Activated CD4-positive, alpha-beta T cell treated with anti-CD3 and anti-CD28 coated beads, Interleukin-2, amount 50 U/mL, for 16 hours (primary cell): ENCODE measurements around the gene TBC1D3E.
"Not testable (repeated sequence)": the region's sequence is repeated elsewhere in the genome, so short reads cannot be mapped to it uniquely, and the experiment has no call there.

Experiments used
- DNase-seq: peaks from one replicate; pipeline ENCODE4 v3.0.0-alpha.2; 2020

The TBC1D3E gene

GRCh38 chr17:38127651-38128050, at the start of gene TBC1D3E:
TBC1D3E (plus strand) TSS chr17:38127951; CDS start chr17:38129496, 1,545 bp downstream.
- DNase-seq = not testable (repeated sequence)

GRCh38 chr17:38087344-38087743, 40.4 kb upstream of the TBC1D3E start:
- not testable (repeated sequence) for DNase-seq

GRCh38 chr17:38088120-38088519, 39.6 kb upstream of the TBC1D3E start:
- DNase-seq = not testable (repeated sequence)

DNA sequence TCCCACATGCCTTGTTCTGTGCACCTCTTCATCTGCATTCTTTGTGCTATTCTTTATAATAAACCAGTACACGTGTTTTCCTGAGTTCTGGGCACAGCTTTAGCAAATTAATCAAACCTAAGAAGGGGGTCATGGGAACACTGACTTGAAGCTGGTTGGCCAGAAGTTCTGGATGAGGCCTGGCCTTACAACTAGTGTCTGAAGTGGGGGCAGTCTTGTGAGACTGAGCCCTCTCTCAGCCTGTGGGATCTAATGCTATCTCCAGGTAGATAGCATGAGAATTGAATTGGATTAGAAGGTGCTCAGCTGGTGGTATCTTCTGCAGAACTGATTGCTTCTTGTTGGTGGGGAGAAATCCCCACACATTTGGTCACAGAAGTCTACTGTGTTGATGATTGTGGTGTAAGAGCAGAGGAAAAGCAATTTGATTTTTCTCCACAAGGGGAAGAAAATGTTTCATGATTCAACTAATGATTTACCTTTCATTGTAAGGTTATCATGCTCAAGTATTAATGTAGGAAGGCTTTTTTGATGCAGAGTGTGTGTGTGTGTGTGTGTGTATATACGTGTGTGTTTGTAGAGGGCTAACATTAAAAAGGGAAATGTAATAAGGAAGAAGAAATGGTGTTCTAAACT, 33.6 kb upstream of the TBC1D3E start:
- not testable (repeated sequence) for DNase-seq

DNA sequence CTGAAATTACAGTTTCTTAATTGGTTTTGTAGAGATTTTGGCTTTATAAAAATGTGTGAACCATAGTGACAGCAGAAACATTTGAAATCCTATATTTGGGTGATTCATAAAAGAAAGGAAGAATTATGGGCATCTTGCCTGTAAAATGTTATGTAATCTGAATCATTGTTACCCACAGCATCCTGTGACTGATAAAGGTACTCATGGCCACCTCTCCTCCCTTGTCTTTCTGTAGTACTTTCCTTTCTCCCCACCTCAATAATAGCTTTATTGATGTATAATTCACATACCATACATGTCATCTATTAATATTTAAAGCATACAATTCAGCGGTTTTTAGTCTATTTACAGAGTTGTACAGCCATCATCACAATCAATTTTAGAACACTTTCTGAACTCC, 28.5 kb upstream of the TBC1D3E start:
- not testable (repeated sequence) for DNase-seq

DNA sequence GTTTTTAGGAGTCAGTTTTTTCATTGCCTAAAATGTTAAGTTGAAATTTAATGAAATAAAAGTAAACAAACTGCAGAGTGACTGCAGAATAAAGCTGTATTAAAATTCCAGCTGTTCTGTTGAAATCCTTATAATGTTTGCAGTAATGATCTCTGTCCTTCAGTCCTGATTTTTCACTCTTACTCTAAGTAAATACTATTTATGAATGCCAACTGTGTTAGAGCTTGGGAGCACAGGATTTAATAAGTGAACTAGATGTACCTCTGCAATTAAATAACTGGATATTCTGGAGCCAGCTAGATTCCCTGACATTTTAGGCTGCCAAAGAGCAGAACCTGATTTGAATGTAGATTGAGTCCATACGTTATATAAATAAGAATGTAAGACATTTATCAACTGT, 7.9 kb upstream of the TBC1D3E start:
- DNase-seq = not testable (repeated sequence)

DNA sequence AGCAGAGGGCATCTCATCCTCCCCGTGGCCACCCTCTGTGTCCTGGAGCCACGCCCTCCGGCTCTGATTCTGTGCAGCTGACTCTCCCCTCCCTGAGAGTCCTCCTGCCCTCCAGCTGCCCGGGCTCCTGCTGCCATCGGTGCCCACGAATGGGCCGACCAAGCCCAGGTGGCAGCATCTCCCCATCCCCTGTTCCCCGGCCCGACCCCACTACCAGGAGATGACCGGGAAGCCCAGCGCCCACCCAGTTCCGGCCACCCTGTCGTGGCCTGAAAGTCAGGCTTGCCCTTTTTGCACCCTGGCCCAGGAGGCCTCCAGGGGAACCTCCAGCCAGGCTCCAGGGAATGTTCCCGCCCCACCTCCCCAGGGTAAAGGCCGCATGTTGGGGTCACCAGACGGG, 7.1 kb downstream of the TBC1D3E start:
- not testable (repeated sequence) for DNase-seq
